Measurements from ENCODE around the gene SIK1.
"Not testable (repeated sequence)": the region's sequence is repeated elsewhere in the genome, so short reads cannot be mapped to it uniquely, and the experiment has no call there.

Gene SIK1

GRCh38 chr21:43396788-43397438 lies 30.0 kb downstream of the SIK1 start:
- DNase-seq (ENCODE audit: low read depth), result not testable (repeated sequence)

GRCh38 chr21:43383351-43383750 lies 43.6 kb downstream of the SIK1 start:
- DNase-seq (ENCODE audit: low read depth), result not testable (repeated sequence)

DNA sequence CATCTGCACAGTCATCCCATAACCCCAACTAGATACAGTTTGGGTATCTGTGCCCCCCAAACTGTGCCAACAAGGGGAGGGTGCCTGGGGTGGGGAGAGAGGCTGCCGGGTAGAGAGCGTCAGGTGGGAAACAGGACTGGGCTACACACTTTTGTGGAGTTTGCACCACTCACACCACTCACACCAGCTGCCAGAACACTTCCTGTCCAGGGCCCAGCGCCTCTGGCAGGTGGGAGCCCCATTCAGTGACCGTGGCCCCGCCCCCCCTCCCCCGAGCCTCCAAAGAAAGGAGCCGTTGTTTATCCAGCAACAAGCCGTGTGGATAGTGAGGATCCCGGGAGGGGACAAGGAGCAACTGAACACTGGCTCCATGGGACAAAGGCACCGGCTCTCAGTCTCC lies 44.0 kb downstream of the SIK1 start:
- DNase-seq (ENCODE audit: low read depth), result not testable (repeated sequence)

DNA sequence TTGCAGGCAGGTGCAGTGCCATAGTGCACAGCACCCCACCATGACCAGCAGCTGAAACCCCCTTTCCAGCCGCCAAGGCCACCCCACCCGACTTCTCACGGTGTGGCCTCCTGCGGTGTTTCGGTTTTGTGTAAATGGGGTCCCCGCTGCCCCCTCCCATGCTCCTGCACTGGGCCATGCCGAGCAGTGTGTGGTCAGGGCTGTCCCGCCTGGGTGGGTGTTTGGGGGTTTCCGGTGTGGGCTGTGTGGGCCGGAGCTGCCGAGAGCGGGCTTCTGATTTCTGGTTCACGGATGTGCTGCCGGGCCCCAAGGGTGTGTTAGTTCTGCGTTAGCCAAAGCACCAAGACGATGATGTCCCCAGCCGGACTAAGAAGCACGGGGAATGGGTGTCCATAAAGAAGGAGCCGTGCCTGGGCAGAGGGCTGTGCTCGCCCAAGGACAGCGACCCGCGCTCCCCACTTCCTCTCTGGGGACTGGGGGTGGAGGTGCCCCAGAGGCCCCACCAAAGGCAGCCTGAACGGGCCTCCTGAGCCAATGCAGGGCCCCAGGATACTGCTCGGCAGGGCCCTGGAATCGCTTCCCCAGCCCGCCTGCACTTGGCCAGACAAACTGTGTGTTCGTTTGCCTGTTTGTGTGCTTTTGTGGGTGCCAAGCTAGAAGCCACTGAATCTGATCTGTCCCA lies 45.9 kb downstream of the SIK1 start:
- not testable (repeated sequence) for DNase-seq (ENCODE audit: low read depth)

GRCh38 chr21:43380337-43380736 lies 46.6 kb downstream of the SIK1 start:
- not testable (repeated sequence) for DNase-seq (ENCODE audit: low read depth)

DNA sequence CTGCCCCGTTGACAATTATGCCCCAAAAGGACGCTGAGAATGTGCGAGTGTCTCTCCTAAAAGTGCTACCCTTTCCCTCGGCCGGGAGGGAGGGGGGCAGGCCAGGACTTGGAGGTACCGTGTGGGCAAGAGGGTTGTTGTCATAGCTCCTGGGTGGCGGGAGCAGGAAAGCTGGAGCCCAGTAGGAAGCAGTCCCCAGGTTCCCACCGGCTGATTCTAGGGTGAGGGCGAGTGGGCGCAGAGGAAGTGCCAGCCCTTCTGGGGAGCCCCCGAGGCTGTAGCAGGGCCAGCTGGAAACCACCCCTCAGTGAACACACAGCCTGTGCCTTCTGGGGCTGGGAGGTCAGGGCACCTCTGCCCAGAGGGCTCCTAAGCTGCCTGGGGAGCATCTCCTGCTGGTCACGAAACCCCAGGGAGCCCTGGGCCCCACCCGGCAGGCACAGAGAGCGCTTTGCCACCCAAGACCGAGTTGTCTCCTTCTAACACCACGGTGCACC lies 47.3 kb downstream of the SIK1 start:
- not testable (repeated sequence) for DNase-seq (ENCODE audit: low read depth)

DNA sequence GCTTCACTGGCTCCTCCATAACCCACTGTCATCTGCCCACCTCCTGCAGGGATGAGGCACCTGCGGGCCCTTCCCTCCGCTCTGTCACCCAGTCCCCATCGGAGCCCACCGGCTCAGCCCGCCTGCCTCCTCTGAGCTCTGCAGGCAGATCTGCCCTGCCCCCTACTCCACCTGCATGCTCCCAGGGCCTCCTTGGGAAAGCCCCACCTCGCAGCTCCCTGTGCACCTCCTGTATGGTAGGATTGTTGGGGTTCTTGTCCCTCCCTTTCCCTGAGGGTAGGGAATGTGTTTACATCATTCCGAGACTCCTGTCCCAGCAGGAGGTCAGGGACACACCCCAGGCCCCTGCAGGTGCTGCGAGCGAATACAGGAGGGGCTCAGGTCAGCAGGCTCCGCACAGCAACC lies 50.5 kb downstream of the SIK1 start:
- DNase-seq (ENCODE audit: low read depth), result no peak

- DNase-seq (ENCODE audit: low read depth), result no peak
Measured at GRCh38 chr21:43375837-43376477, 51.0 kb downstream of the SIK1 start.

- DNase-seq (ENCODE audit: low read depth), result no peak
Measured at GRCh38 chr21:43375006-43375836, 51.7 kb downstream of the SIK1 start.

- DNase-seq (ENCODE audit: low read depth), result no peak
Measured at GRCh38 chr21:43374228-43374885, 52.6 kb downstream of the SIK1 start.

GRCh38 chr21:43373362-43374227 lies 53.3 kb downstream of the SIK1 start:
- no peak for DNase-seq (ENCODE audit: low read depth)

DNA sequence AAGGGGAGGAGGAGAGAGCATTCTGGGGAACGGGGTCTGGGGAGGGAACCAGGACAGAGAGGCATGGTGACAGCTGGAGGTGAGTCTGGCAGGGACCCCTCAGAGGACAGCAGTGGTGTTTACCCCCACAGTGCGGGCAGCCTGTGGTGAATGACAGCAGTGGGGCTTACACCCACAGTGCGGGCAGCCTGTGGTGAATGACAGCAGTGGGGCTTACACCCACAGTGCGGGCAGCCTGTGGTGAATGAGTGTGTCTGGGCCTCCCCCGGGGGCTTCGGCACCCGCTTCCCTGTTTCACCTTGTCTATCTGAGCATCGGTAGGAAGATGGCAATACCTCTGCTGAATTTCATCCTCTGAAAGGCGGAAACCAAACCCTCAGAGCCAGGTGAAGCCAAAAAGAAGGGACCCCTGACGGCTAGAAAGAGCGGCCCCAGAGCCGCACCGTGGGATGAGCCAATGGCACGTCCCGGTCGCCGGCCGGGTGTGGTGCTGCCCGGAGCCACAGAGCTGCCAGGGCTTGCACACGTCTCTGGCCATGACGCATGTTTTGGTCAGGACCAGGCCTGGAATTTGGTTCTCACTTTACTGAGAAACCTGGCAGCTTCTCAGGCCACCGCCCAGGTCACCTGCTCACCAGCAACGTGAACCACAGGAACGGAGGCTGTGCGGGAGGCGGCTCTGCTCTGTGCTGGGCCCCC lies 54.1 kb downstream of the SIK1 start:
- DNase-seq (ENCODE audit: low read depth), result no peak

GRCh38 chr21:43371786-43372185 lies 55.1 kb downstream of the SIK1 start:
- no peak for DNase-seq (ENCODE audit: low read depth)

DNA sequence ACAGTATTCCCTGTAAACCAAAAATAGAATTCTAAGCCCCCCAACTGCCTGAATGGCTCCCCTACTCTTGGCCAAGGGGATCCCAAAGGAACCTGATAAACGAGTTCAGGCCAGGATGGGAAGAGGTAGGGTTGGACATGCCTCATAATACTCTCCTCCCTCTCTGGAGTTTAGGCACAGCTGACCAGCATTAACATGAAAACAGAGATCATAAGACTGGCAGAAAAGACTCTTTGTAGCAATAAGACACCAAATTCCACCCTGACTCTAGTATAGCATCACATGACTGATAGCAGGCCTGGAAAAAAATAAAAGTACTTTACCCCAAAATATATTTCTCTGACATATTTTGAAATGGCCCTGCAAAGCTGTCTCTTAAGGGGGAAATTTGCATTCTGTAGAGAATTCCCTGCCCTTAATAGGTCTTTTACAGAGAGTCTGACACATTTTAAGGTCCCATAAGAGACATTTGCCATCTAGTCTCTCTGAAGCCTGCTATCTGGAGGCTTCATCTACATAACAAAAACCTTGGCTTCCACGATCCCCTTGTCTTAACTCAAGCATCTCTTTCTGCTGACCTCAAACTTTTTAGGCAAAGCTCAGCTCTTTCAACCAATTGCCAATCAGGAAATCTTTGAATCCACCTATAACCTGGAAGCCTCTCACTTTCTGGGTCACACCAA lies 55.9 kb downstream of the SIK1 start:
- DNase-seq (ENCODE audit: low read depth), result no peak

- no peak for DNase-seq (ENCODE audit: low read depth)
Measured at GRCh38 chr21:43370091-43370658, 56.8 kb downstream of the SIK1 start.

- DNase-seq (ENCODE audit: low read depth), result no peak
Measured at GRCh38 chr21:43369596-43370090, 57.3 kb downstream of the SIK1 start.

DNA sequence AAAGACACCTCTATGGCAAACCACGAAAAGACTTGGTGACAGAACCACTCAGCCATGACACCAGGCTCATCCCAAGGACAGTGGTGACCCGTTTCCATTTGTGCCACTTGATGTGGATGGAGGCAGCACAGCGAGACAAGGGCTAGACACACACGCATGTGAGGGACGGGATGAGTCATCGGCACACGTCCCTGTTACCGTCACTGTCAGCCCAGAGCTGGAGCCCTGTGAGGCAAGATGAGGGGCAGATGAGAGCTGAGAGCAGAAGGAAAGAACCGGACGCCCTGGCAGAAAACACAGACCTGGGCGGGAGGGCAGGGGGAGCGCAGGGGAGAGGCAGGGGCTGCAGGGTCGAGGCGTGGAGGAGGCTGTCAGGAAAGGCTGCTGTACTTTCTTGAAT lies 57.8 kb downstream of the SIK1 start:
- DNase-seq (ENCODE audit: low read depth), result no peak

GRCh38 chr21:43368685-43369084 lies 58.2 kb downstream of the SIK1 start:
- DNase-seq (ENCODE audit: low read depth), result no peak

DNA sequence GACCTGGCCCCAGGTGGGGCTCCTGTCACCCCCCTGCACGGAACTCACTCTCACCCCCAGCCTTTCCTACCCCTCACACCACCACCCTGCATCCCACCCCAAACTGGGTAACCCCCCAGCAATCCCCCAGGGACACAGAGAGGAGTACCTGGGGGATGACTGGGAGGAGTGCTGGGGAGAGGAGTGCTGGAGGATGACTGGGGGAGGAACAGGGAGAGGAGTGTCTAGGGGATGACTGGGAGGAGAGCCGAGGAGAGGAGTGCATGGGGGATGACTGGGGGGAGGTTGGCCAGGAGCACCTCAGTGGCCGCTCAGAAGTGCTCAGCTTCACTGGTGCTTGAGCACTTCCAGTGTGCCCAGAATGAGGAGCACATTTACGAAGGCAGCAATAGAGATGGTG lies 59.1 kb downstream of the SIK1 start:
- DNase-seq (ENCODE audit: low read depth), result no peak
